HG03442 (cell line): ENCODE measurements around the gene MRGPRX3.

Experiments used
- ATAC-seq: cut with Tn5 transposase; IDR thresholded peaks from one replicate; pipeline ENCODE4 v1.9.1; 2021; ENCODE audit warnings: mild to moderate bottlenecking, moderate library complexity; ENCODE audit not compliant: unreplicated experiment

Gene MRGPRX3

DNA sequence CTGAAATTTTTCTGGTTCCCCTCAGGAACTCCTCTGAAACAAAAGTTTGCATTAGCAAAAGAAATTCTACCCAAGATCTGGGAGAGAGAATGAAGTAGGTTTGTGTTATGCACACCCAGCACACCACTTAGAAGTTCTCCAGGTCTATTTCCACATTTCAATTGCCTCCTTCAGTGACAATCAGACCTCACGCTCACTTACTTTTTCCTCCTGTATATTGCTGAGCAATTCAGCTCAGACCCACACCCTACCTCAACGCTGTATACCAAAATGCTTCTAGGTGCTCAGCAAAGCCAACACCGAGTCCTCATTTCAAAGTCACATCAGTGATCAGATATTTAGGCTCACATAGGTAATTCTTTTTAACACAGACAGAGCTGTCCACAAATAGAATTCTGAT lies 19.2 kb downstream of the MRGPRX3 start:
- no peak for ATAC-seq

- no peak for ATAC-seq
These were observed 36.0 kb downstream of the MRGPRX3 start for GRCh38 chr11:18168372-18168771.

GRCh38 chr11:18171377-18172000 lies 39.1 kb downstream of the MRGPRX3 start:
- ATAC-seq: no peak

DNA sequence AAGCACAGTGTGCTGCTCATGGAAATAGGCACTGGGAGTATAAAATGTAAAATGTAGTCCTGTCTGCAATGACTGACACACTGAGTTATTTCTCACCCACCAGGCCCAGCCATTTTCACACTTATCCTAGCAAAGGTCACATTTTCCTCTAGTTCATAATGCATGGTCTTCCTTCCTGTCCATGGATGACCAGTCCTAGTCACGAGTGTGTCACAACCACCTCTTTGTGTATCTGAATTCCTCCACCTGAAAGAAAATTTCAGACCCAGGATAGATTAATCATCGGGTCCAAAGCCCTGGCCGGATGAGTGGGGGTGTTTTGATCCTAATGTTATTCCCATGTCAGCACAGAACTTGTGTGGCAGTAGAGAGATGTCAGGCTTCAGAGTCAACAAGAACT lies 40.3 kb downstream of the MRGPRX3 start, which contains the start of gene MRGPRX4:
TSS of gene MRGPRX4 (plus strand) at position 172 of the 400 bp plus-strand sequence. CDS start 420 bp downstream, outside the sequence.
- no peak for ATAC-seq

DNA sequence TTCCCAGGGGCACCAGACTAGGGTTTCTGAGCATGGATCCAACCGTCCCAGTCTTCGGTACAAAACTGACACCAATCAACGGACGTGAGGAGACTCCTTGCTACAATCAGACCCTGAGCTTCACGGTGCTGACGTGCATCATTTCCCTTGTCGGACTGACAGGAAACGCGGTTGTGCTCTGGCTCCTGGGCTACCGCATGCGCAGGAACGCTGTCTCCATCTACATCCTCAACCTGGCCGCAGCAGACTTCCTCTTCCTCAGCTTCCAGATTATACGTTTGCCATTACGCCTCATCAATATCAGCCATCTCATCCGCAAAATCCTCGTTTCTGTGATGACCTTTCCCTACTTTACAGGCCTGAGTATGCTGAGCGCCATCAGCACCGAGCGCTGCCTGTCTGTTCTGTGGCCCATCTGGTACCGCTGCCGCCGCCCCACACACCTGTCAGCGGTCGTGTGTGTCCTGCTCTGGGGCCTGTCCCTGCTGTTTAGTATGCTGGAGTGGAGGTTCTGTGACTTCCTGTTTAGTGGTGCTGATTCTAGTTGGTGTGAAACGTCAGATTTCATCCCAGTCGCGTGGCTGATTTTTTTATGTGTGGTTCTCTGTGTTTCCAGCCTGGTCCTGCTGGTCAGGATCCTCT lies 41.0 kb downstream of the MRGPRX3 start:
- no peak for ATAC-seq
